OCI-LY3 (cell line): ENCODE measurements around the gene PAK4.
"Not testable (repeated sequence)": the region's sequence is repeated elsewhere in the genome, so short reads cannot be mapped to it uniquely, and the experiment has no call there.

Experiments used
- H2AFZ ChIP-seq: fragments of 200-600, 300-600 bp; shearing (Covaris generic); 2 replicates; pipeline ENCODE4 v1.6.0; 2014; ENCODE audit warnings: antibody characterized with exemption, low read depth, low read length
- H3K27ac ChIP-seq: fragments of 200-600, 300-600 bp; sonication (generic); 2 replicates; pipeline ENCODE4 v1.5.1; 2014; ENCODE audit warnings: mild to moderate bottlenecking, low read length, moderate library complexity, mixed read lengths
- H3K27me3 ChIP-seq: fragments of 200-600, 300-600 bp; sonication (generic); 2 replicates; pipeline ENCODE4 v1.6.1; 2014; ENCODE audit warnings: low read depth, low read length, mixed read lengths
- H3K36me3 ChIP-seq: fragments of 200-600, 300-600 bp; sonication (generic); replicated peaks from 2 replicates; pipeline ENCODE3; 2014; ENCODE audit warnings: low read depth, low read length, mixed read lengths
- H3K4me1 ChIP-seq: fragments of 300-600, 200-600 bp; sonication (generic); 2 replicates; pipeline ENCODE4 v1.6.1; 2014; ENCODE audit warnings: low read length, mixed read lengths
- H3K4me2 ChIP-seq: fragments of 200-600, 300-600 bp; sonication (generic); 2 replicates; pipeline ENCODE4 v1.6.1; 2014; ENCODE audit warnings: low read length, mixed read lengths
- H3K4me3 ChIP-seq: fragments of 300-600, 200-600 bp; sonication (generic); 2 replicates; pipeline ENCODE4 v1.5.1; 2014; ENCODE audit warnings: antibody characterized with exemption, mild to moderate bottlenecking, low read length, moderate library complexity
- H3K79me2 ChIP-seq: fragments of 300-600, 200-600 bp; shearing (Covaris generic); 2 replicates; pipeline ENCODE4 v1.6.1; 2014; ENCODE audit warnings: mild to moderate bottlenecking, low read length, mixed read lengths
- H3K9ac ChIP-seq: fragments of 300-600, 200-600 bp; shearing (Covaris generic); 2 replicates; pipeline ENCODE4 v1.6.0; 2014; ENCODE audit warnings: mild to moderate bottlenecking, low read length, moderate library complexity
- H3K9me3 ChIP-seq: fragments of 200-600, 300-600 bp; shearing (Covaris generic); 2 replicates; pipeline ENCODE4 v1.6.1; 2014; ENCODE audit warnings: low read length, mixed read lengths; ENCODE audit not compliant: insufficient read depth
- H4K20me1 ChIP-seq: fragments of 200-600, 300-600 bp; sonication (generic); 2 replicates; pipeline ENCODE4 v1.6.1; 2016; ENCODE audit warnings: low read length, mixed read lengths; ENCODE audit not compliant: insufficient read depth
- EZH2phosphoT487 ChIP-seq: fragments of 200-600 bp; shearing (Covaris generic); IDR thresholded peaks from 2 replicates; pipeline ENCODE4 v1.6.1; 2018; ENCODE audit warnings: antibody characterized with exemption, mixed run types, low read depth
- TF ChIP-seq, protein P1 (sequence below): fragments of 200-600, 300-600 bp; sonication (generic); IDR thresholded peaks from 2 replicates; pipeline ENCODE4 v1.5.1; 2014; ENCODE audit warnings: antibody characterized with exemption, low read length, low read depth

Gene PAK4

DNA sequence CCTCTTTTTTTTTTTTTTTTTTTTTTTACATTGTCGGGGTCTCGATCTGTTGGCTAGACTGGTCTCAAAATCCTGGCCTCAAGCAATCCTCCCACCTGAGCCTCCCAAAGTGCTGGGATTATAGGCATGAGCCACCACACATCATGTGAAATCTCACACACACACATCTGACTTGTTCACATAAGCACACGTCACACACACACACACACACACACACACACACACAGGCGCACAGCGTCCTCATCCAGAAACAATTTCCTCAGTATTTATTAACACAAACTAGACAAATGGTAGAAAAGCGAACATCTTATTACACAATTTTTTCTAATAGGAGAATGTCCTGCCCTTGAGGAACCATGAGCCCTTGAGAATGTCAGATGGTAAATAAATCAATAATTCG is 83.6 kb downstream of the PAK4 start:
- H2AFZ ChIP-seq, result no peak overlapping the region
- no peaks in the 10 kb centered on the region for H3K9me3 ChIP-seq
- no peak overlapping the region for H3K4me3 ChIP-seq
- H3K9ac ChIP-seq, result no peak overlapping the region
- TF ChIP-seq EZH2phosphoT487, result no peak
- TF ChIP-seq, protein P1, sequence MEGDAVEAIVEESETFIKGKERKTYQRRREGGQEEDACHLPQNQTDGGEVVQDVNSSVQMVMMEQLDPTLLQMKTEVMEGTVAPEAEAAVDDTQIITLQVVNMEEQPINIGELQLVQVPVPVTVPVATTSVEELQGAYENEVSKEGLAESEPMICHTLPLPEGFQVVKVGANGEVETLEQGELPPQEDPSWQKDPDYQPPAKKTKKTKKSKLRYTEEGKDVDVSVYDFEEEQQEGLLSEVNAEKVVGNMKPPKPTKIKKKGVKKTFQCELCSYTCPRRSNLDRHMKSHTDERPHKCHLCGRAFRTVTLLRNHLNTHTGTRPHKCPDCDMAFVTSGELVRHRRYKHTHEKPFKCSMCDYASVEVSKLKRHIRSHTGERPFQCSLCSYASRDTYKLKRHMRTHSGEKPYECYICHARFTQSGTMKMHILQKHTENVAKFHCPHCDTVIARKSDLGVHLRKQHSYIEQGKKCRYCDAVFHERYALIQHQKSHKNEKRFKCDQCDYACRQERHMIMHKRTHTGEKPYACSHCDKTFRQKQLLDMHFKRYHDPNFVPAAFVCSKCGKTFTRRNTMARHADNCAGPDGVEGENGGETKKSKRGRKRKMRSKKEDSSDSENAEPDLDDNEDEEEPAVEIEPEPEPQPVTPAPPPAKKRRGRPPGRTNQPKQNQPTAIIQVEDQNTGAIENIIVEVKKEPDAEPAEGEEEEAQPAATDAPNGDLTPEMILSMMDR, result no peak
- no peaks in the 10 kb centered on the region for H3K36me3 ChIP-seq
- H3K4me1 ChIP-seq, result no peaks in the 10 kb centered on the region
- no peak overlapping the region for H3K27ac ChIP-seq
- no peaks in the 10 kb centered on the region for H3K79me2 ChIP-seq
- no peak overlapping the region for H3K4me2 ChIP-seq
- H3K27me3 ChIP-seq, result peaks cover 4% of the 10 kb centered on the region; the same call in 1 of the 2 replicates
- H4K20me1 ChIP-seq, result no peaks in the 10 kb centered on the region

GRCh38 chr19:39211731-39212374 is 86.3 kb downstream of the PAK4 start:
- no peaks in the 10 kb centered on the region for H4K20me1 ChIP-seq
- H2AFZ ChIP-seq, result no peak overlapping the region
- no peak overlapping the region for H3K4me2 ChIP-seq

DNA sequence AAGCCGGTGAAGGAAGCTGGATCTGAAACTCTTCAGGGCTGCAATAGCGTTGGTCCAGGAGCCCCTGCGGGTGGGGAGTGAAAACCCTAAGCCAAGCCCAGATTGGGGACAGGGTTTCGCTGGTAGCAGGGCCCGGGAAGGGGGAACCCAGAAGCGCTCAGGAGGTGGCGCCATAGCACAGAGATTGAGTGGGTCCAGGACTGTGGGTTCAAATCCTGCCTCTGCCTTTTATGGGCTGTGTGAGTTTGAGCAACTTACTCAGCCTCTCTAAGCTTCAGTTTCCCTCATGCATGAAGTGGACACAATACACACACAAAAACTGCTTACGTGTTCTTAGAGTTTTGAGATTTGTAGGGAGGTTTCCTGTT is 86.8 kb downstream of the PAK4 start:
- TF ChIP-seq EZH2phosphoT487, result no peak
- TF ChIP-seq, protein P1, result peak; percentile 82
- Histone ChIP-seq H3K36me3 (no peaks in the 10 kb centered on the region), H4K20me1 (no peaks in the 10 kb centered on the region), H3K27ac (no peak overlapping the region), H2AFZ (no peak overlapping the region), H3K4me2 (no peak overlapping the region), H3K79me2 (no peaks in the 10 kb centered on the region), H3K4me3 (no peak overlapping the region), H3K9ac (no peak overlapping the region), H3K4me1 (no peaks in the 10 kb centered on the region), H3K27me3 (peaks cover 8% of the 10 kb centered on the region; the same call in 1 of the 2 replicates), H3K9me3 (no peaks in the 10 kb centered on the region)

More at GRCh38 chr19:39211731-39212374, 86.3 kb downstream of the PAK4 start:
- Histone ChIP-seq H3K9me3 (no peaks in the 10 kb centered on the region), H3K27me3 (peaks cover 8% of the 10 kb centered on the region; the same call in 1 of the 2 replicates), H3K4me1 (no peaks in the 10 kb centered on the region), H3K79me2 (no peaks in the 10 kb centered on the region), H3K36me3 (no peaks in the 10 kb centered on the region), H3K9ac (no peak overlapping the region), H3K27ac (no peak overlapping the region), H3K4me3 (no peak overlapping the region)
- TF ChIP-seq, protein P1, result no peak
- no peak for TF ChIP-seq EZH2phosphoT487

- not testable (repeated sequence) for H3K27ac ChIP-seq, H3K4me3 ChIP-seq, H3K4me1 ChIP-seq, H3K9me3 ChIP-seq, H2AFZ ChIP-seq, H3K36me3 ChIP-seq, H3K79me2 ChIP-seq, H3K27me3 ChIP-seq, H4K20me1 ChIP-seq, H3K9ac ChIP-seq, H3K4me2 ChIP-seq
Measured at GRCh38 chr19:39215323-39215722, 89.7 kb downstream of the PAK4 start.
